ENCODE measurements around the gene CCDC28B.

GRCh38 chr1:32199043-32199716 lies 1.2 kb upstream of the CCDC28B start:
- TF ChIP-seq, protein P1, sequence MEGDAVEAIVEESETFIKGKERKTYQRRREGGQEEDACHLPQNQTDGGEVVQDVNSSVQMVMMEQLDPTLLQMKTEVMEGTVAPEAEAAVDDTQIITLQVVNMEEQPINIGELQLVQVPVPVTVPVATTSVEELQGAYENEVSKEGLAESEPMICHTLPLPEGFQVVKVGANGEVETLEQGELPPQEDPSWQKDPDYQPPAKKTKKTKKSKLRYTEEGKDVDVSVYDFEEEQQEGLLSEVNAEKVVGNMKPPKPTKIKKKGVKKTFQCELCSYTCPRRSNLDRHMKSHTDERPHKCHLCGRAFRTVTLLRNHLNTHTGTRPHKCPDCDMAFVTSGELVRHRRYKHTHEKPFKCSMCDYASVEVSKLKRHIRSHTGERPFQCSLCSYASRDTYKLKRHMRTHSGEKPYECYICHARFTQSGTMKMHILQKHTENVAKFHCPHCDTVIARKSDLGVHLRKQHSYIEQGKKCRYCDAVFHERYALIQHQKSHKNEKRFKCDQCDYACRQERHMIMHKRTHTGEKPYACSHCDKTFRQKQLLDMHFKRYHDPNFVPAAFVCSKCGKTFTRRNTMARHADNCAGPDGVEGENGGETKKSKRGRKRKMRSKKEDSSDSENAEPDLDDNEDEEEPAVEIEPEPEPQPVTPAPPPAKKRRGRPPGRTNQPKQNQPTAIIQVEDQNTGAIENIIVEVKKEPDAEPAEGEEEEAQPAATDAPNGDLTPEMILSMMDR (IDR thresholded peaks at IDR 0.05): no peak
- no peak for TF ChIP-seq POLR2A (IDR thresholded peaks at IDR 0.05)
